Measurements from ENCODE around the gene ZBTB20. TPM values are rescaled to one million over a fixed set of nuclear protein-coding genes. Genes with fewer than 3 reads are reported as not detected.

ZBTB20 gene
- total and polyA plus RNA-seq, 7 donors = 0.40 to 74.9 (median 41.7) TPM

GRCh38 chr3:115165266-115165665 lies 18.2 kb upstream of the ZBTB20 start:
- Histone ChIP-seq H3K27me3 (ENCODE audit: insufficient read depth in 3 of 3, low read length in 2 of 3) (no peaks in the 10 kb centered on the region), H3K27ac (no peak overlapping the region), H3K36me3 (ENCODE audit: insufficient read depth in 1 of 2, low read depth in 1 of 2) (no peaks in the 10 kb centered on the region), H3K9me3 (no peaks in the 10 kb centered on the region), H3K4me3 (no peak overlapping the region), H3K4me1 (no peaks in the 10 kb centered on the region)
- WGBS, 3 donors = 90 to 99% (median 91%) methylated on average over 2 of the region's 2 CpGs
- intact Hi-C loops (cut with DNase I) = loop anchor here in 1 of 2 donors (5.0 kb wide), 1 partner anchor 338 kb away; no protein-coding TSS in a partner anchor
- DNase-seq = no peak
- no peak for TF ChIP-seq CTCF (IDR thresholded peaks at IDR 0.05)
- no peak for ATAC-seq

GRCh38 chr3:115164374-115165221 lies 17.5 kb upstream of the ZBTB20 start:
- ATAC-seq (no peak), DNase-seq (no peak)
- no peaks in the 10 kb centered on the region for H3K36me3 ChIP-seq (ENCODE audit: insufficient read depth in 1 of 2, low read depth in 1 of 2)
- no peaks in the 10 kb centered on the region for H3K27me3 ChIP-seq (ENCODE audit: insufficient read depth in 3 of 3, low read length in 2 of 3)
- no peak overlapping the region for H3K27ac ChIP-seq
- intact Hi-C loops (cut with DNase I) = loop anchor here in 1 of 2 donors (5.0 kb wide), 1 partner anchor 337 kb away; no protein-coding TSS in a partner anchor
- TF ChIP-seq CTCF (IDR thresholded peaks at IDR 0.05) = no peak
- H3K4me3 ChIP-seq = no peak overlapping the region
- no peaks in the 10 kb centered on the region for H3K9me3 ChIP-seq
- no peaks in the 10 kb centered on the region for H3K4me1 ChIP-seq
- WGBS, 3 donors = 93 to 95% (median 94%) methylated on average over 3 of the region's 3 CpGs

GRCh38 chr3:115162759-115163158 lies 15.7 kb upstream of the ZBTB20 start:
- DNase-seq (no peak), ATAC-seq (no peak)
- no peak for TF ChIP-seq CTCF (IDR thresholded peaks at IDR 0.05)
- H3K27ac ChIP-seq = no peak overlapping the region
- H3K36me3 ChIP-seq (ENCODE audit: insufficient read depth in 1 of 2, low read depth in 1 of 2) = no peaks in the 10 kb centered on the region
- no peaks in the 10 kb centered on the region for H3K27me3 ChIP-seq (ENCODE audit: insufficient read depth in 3 of 3, low read length in 2 of 3)
- intact Hi-C loops (cut with DNase I) = no loop called here
- WGBS, 3 donors = 61 to 74% (median 72%) methylated on average over 1 of the region's 1 CpG
- no peaks in the 10 kb centered on the region for H3K9me3 ChIP-seq
- no peak overlapping the region for H3K4me3 ChIP-seq
- no peaks in the 10 kb centered on the region for H3K4me1 ChIP-seq

GRCh38 chr3:115161866-115162265 lies 14.8 kb upstream of the ZBTB20 start:
- Histone ChIP-seq H3K4me1 (no peaks in the 10 kb centered on the region), H3K4me3 (no peak overlapping the region), H3K27me3 (ENCODE audit: insufficient read depth in 3 of 3, low read length in 2 of 3) (no peaks in the 10 kb centered on the region), H3K9me3 (no peaks in the 10 kb centered on the region), H3K27ac (no peak overlapping the region), H3K36me3 (ENCODE audit: insufficient read depth in 1 of 2, low read depth in 1 of 2) (no peaks in the 10 kb centered on the region)
- ATAC-seq (no peak), DNase-seq (no peak)
- TF ChIP-seq CTCF (IDR thresholded peaks at IDR 0.05) = no peak
- 60 to 68% (median 67%) methylated on average over 1 of the region's 1 CpG for whole genome bisulfite sequencing, 3 donors
- intact Hi-C loops (cut with DNase I) = no loop called here

All from psoas muscle (tissue), 8 donors.